HAP-1 (cell line): Measurements from ENCODE around the gene CRMP1.
A peak's percentile ranks its signal among the peaks of the same experiment; 100 is the strongest.

Experiments
- DNase-seq, 2 experiments: peaks; one replicate each; pipeline ENCODE4 v3.0.0-alpha.2; 2016 to 2020; ENCODE audit warnings: low spot score in 2 of 2
- H3K27me3 ChIP-seq: fragments of 250-450 bp; sonication (Bioruptor Pico); 2 replicates; pipeline ENCODE4 v1.5.1; 2020; ENCODE audit warnings: low read depth, mild to moderate bottlenecking, moderate library complexity
- H3K36me3 ChIP-seq: fragments of 250-450 bp; sonication (Bioruptor Pico); replicated peaks from 2 replicates; pipeline ENCODE4 v1.5.1; 2020; ENCODE audit warnings: mild to moderate bottlenecking
- H3K4me1 ChIP-seq: fragments of 250-450 bp; sonication (Bioruptor Pico); 2 replicates; pipeline ENCODE4 v1.5.1; 2020; ENCODE audit warnings: mild to moderate bottlenecking
- H3K4me3 ChIP-seq: fragments of 250-450 bp; sonication (Bioruptor Pico); 2 replicates; pipeline ENCODE4 v1.5.1; 2020; ENCODE audit warnings: mild to moderate bottlenecking, moderate library complexity
- H3K9me3 ChIP-seq: fragments of 250-450 bp; sonication (Bioruptor Pico); 2 replicates; pipeline ENCODE4 v1.5.1; 2020; ENCODE audit warnings: mild to moderate bottlenecking, moderate library complexity
- in situ Hi-C: fragments of 300-500 bp; cut with MboI; formaldehyde crosslinking; loops from 3 replicates; pipeline ENCODE4 v1.14.3; 2020; ENCODE audit warnings: low sequenced_read_pairs, inconsistent platforms, mixed read lengths

CRMP1 gene

DNA sequence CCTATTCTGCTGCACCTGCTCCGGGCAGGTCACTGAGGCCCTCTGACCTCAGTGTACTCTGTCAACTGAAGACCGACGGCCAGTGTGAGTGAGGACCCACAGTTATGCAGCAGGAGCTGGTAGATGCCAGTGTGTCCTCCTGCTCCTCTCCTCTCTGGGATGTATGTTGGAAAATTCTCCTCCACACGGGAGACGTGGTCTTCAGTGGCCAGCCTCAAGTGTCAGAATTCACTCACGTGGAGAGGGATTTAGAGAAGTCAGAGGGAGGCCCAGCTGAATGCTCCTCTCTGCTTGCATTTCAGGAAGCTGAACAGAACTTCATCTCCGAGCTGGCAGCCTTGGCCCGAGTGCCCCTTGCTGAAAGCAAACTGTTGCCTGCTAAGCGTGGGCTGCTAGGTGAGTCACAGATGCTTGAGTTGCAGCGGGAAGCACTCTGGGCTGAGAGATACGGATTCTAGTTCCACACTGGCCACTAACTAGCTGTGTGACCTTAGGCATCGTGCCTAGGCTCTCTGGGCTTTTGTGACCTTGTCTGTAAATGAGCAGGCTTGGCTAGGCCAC, 83.6 kb downstream of the CRMP1 start:
- no peak overlapping the region for H3K4me3 ChIP-seq
- H3K27me3 ChIP-seq: no peaks in the 10 kb centered on the region
- no peak for DNase-seq
- no peaks in the 10 kb centered on the region for H3K9me3 ChIP-seq
- in situ Hi-C loops: no loop called here
- H3K36me3 ChIP-seq: peaks cover 31% of the 10 kb centered on the region
- no peaks in the 10 kb centered on the region for H3K4me1 ChIP-seq

- Histone ChIP-seq H3K9me3 (no peaks in the 10 kb centered on the region), H3K27me3 (no peaks in the 10 kb centered on the region), H3K4me3 (no peak overlapping the region), H3K36me3 (peaks cover 31% of the 10 kb centered on the region), H3K4me1 (no peaks in the 10 kb centered on the region)
- DNase-seq: no peak
- in situ Hi-C loops: no loop called here
Measured at GRCh38 chr4:5808081-5808741, 84.7 kb downstream of the CRMP1 start.

DNA sequence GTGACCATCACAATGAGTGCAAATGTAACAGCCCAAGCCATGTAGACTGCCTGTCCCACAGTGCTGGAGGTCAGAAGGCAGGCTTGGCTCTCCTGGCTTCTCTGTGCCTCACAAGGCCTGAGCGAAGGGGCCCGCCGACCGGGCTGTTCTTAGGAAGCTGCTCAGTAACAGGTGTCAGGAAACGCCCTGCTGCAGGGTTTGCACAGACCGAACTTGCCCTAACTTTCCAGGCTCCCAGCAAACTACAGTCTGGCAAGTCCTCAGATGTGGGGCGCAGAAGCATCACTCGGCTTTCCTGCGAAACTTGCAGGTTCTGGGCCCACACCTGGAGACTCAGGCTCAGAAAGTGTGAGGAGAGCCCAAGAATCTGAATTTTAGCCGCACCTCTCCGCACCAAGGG, 87.6 kb downstream of the CRMP1 start:
- Histone ChIP-seq H3K27me3 (no peaks in the 10 kb centered on the region), H3K36me3 (peaks cover 17% of the 10 kb centered on the region), H3K4me1 (no peaks in the 10 kb centered on the region), H3K9me3 (no peaks in the 10 kb centered on the region), H3K4me3 (no peak overlapping the region)
- no peak for DNase-seq
- in situ Hi-C loops: no loop called here

DNA sequence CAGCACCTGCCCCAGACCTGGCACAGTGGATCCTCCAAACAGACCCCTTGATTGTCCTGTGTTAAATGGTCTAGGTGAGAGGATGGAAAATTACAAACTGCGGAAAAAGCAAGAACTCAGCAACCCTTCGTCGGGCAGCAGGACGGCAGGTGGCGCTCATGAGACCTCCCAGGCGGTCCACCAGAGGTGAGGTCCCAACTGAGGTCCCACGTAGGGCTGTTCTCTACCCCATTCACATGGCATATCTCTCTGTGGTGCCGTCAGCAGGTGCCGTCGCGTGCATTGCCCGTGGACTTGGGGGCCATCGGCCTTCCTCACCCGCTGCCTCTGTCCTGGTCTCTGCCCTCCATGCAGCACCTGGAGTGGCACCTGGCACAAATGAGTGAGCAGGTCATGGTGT, 88.2 kb downstream of the CRMP1 start:
- in situ Hi-C loops: no loop called here
- DNase-seq: peak in 1 of 2 experiments; percentile 25
- no peaks in the 10 kb centered on the region for H3K9me3 ChIP-seq
- peaks cover 11% of the 10 kb centered on the region for H3K36me3 ChIP-seq
- no peaks in the 10 kb centered on the region for H3K4me1 ChIP-seq
- no peaks in the 10 kb centered on the region for H3K27me3 ChIP-seq
- H3K4me3 ChIP-seq: no peak overlapping the region

- no peak for DNase-seq
- 0 out of 2 replicates have a peak, but pooled peaks cover 4% of the 10 kb centered on the region for H3K36me3 ChIP-seq
- no peaks in the 10 kb centered on the region for H3K9me3 ChIP-seq
- H3K4me1 ChIP-seq: no peaks in the 10 kb centered on the region
- H3K27me3 ChIP-seq: no peaks in the 10 kb centered on the region
- H3K4me3 ChIP-seq: no peak overlapping the region
- in situ Hi-C loops: no loop called here
Measured at GRCh38 chr4:5802565-5802964, 90.3 kb downstream of the CRMP1 start.

DNA sequence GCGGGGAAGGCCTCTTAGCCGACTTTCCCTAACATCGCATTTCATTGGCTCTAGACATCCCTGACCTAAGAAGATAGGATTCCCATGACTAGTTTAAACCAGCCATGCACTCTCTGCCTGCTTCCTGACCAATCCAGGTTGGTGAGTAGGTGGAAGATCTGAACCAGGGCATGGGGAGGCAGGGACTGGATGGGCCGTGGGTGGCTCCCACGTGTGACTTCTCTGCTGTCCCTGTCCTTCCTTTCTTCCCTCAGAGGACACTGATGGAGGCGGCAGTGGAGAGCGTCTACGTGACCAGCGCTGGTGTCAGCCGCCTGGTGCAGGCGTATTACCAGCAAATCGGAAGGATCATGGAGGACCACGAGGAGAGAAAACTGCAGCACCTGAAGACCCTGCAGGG, 91.2 kb downstream of the CRMP1 start:
- H3K27me3 ChIP-seq: no peaks in the 10 kb centered on the region
- in situ Hi-C loops: no loop called here
- DNase-seq: no peak
- peaks cover 4% of the 10 kb centered on the region; the same call in 1 of the 2 replicates for H3K36me3 ChIP-seq
- no peak overlapping the region for H3K4me3 ChIP-seq
- H3K4me1 ChIP-seq: no peaks in the 10 kb centered on the region
- H3K9me3 ChIP-seq: no peaks in the 10 kb centered on the region

- Histone ChIP-seq H3K27me3 (no peaks in the 10 kb centered on the region), H3K36me3 (no peaks in the 10 kb centered on the region; the same call in 1 of the 2 replicates), H3K4me3 (no peak overlapping the region), H3K9me3 (no peaks in the 10 kb centered on the region), H3K4me1 (no peaks in the 10 kb centered on the region)
- no peak for DNase-seq
- in situ Hi-C loops: no loop called here
Measured at GRCh38 chr4:5800496-5800895, 92.4 kb downstream of the CRMP1 start.

DNA sequence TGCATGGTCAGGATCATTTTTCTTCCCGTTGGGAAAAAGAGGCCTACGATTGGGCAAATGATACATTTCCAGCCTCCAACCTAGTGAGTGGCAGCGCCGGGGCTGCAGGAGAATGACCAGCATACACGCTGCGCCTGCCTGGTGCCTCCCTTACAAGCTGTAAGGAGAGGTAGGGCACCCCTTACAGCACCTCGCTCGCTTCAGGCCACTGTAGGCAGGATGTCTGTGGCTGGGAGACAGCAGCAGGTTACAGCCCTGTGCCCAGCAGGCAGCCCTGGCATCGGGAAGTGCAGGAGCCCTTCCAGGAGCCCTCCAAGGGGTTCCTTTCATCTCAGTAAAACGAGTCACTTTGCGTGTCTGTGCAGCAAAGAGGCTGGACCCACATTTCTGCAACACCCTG, 93.5 kb downstream of the CRMP1 start:
- H3K9me3 ChIP-seq: no peaks in the 10 kb centered on the region
- no peak overlapping the region for H3K4me3 ChIP-seq
- DNase-seq: no peak
- H3K4me1 ChIP-seq: no peaks in the 10 kb centered on the region
- in situ Hi-C loops: no loop called here
- H3K27me3 ChIP-seq: no peaks in the 10 kb centered on the region
- H3K36me3 ChIP-seq: peaks cover 5% of the 10 kb centered on the region; the same call in 1 of the 2 replicates

- H3K27me3 ChIP-seq: no peaks in the 10 kb centered on the region
- DNase-seq: no peak
Measured at GRCh38 chr4:5798946-5799345, 93.9 kb downstream of the CRMP1 start.

GRCh38 chr4:5798462-5798861, 94.4 kb downstream of the CRMP1 start:
- in situ Hi-C loops: no loop called here
- no peak for DNase-seq
- Histone ChIP-seq H3K9me3 (no peaks in the 10 kb centered on the region), H3K4me3 (no peak overlapping the region), H3K27me3 (no peaks in the 10 kb centered on the region), H3K36me3 (peaks cover 5% of the 10 kb centered on the region; the same call in 1 of the 2 replicates), H3K4me1 (no peaks in the 10 kb centered on the region)

More at GRCh38 chr4:5798946-5799345, 93.9 kb downstream of the CRMP1 start:
- in situ Hi-C loops: no loop called here
- Histone ChIP-seq H3K36me3 (peaks cover 5% of the 10 kb centered on the region; the same call in 1 of the 2 replicates), H3K4me1 (no peaks in the 10 kb centered on the region), H3K9me3 (no peaks in the 10 kb centered on the region), H3K4me3 (no peak overlapping the region)

DNA sequence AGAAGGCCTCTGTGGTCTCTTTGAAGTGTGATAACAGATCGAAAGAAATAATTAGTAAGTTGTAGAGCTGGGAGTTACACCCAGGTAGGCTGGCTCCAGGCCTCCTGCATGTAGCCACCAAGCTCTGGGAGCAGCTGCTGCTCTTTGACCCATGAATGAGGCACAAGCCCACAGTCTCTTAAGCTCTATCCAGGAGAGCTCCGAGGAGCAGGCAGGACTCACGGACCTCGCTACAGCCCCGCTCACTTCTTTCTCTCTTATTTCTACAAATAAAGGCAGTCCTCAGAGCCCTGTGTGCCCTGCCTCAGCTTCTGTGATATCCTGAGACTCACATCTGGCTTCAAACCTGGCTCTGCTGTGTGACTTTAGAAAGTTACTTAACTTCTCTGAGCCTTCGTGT, 95.0 kb downstream of the CRMP1 start:
- H3K27me3 ChIP-seq: no peaks in the 10 kb centered on the region
- no peaks in the 10 kb centered on the region for H3K9me3 ChIP-seq
- H3K4me3 ChIP-seq: no peak overlapping the region
- in situ Hi-C loops: no loop called here
- no peak for DNase-seq
- H3K36me3 ChIP-seq: peaks cover 5% of the 10 kb centered on the region; the same call in 1 of the 2 replicates
- H3K4me1 ChIP-seq: no peaks in the 10 kb centered on the region

GRCh38 chr4:5796976-5797375, 95.9 kb downstream of the CRMP1 start:
- Histone ChIP-seq H3K9me3 (no peaks in the 10 kb centered on the region), H3K27me3 (no peaks in the 10 kb centered on the region), H3K4me1 (no peaks in the 10 kb centered on the region), H3K4me3 (no peak overlapping the region), H3K36me3 (peaks cover 5% of the 10 kb centered on the region; the same call in 1 of the 2 replicates)
- in situ Hi-C loops: no loop called here
- no peak for DNase-seq

DNA sequence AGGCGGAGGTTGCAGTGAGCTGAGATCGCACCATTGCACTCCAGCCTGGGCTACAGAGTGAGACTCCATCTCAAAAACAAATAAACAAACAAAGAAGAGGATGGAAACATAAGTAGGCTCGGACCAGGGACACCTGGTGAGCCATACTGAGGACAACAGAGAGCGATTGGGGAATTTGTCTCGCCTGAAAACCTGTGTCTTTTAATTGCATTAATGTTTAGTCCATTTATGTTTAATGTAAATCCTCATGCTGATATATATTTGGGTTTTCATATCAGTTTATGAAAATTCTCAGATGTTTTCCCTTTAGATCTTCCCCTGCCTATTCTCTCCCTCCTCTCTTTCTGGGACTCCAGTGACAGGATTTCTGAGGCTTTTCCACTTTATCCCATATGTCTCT, 97.3 kb downstream of the CRMP1 start:
- H3K9me3 ChIP-seq: no peaks in the 10 kb centered on the region
- DNase-seq: no peak
- in situ Hi-C loops: no loop called here
- H3K4me1 ChIP-seq: no peaks in the 10 kb centered on the region
- H3K36me3 ChIP-seq: peaks cover 5% of the 10 kb centered on the region; the same call in 1 of the 2 replicates
- H3K4me3 ChIP-seq: no peak overlapping the region
- H3K27me3 ChIP-seq: no peaks in the 10 kb centered on the region

GRCh38 chr4:5793514-5793913, 99.4 kb downstream of the CRMP1 start:
- Histone ChIP-seq H3K4me3 (no peak overlapping the region), H3K4me1 (no peaks in the 10 kb centered on the region), H3K36me3 (peaks cover 5% of the 10 kb centered on the region; the same call in 1 of the 2 replicates), H3K9me3 (no peaks in the 10 kb centered on the region), H3K27me3 (no peaks in the 10 kb centered on the region)
- in situ Hi-C loops: no loop called here
- no peak for DNase-seq
